IPS-NIHi7 (cell line): ENCODE results near the gene SYNGR3.
"Not testable (repeated sequence)": the region's sequence is repeated elsewhere in the genome, so short reads cannot be mapped to it uniquely, and the experiment has no call there.

Source experiments
- DNase-seq: peaks from one replicate; pipeline ENCODE4 v3.0.0; 2012; ENCODE audit warnings: mixed read lengths; ENCODE audit errors: extremely low spot score

Gene SYNGR3

GRCh38 chr16:2028620-2029220 is 39.0 kb downstream of the SYNGR3 start:
- no peak for DNase-seq

GRCh38 chr16:2029350-2029749 is 39.6 kb downstream of the SYNGR3 start:
- no peak for DNase-seq

GRCh38 chr16:2030036-2030435 is 40.3 kb downstream of the SYNGR3 start:
- DNase-seq = no peak

- DNase-seq = no peak
Observed at GRCh38 chr16:2031081-2031577, 41.4 kb downstream of the SYNGR3 start.

- DNase-seq = no peak
Observed at GRCh38 chr16:2032285-2033056, 42.7 kb downstream of the SYNGR3 start.

GRCh38 chr16:2033057-2033908 is 43.5 kb downstream of the SYNGR3 start:
- no peak for DNase-seq

- not testable (repeated sequence) for DNase-seq
Observed at GRCh38 chr16:2033909-2034695, 44.3 kb downstream of the SYNGR3 start.

- no peak for DNase-seq
Observed at GRCh38 chr16:2034696-2035430, 45.1 kb downstream of the SYNGR3 start.

GRCh38 chr16:2035431-2036199 is 45.8 kb downstream of the SYNGR3 start:
- DNase-seq = no peak

- DNase-seq = no peak
Observed at GRCh38 chr16:2036200-2036966, 46.6 kb downstream of the SYNGR3 start.

- DNase-seq = no peak
Observed at GRCh38 chr16:2037115-2037514, 47.3 kb downstream of the SYNGR3 start.

GRCh38 chr16:2037647-2038381 is 48.0 kb downstream of the SYNGR3 start:
- no peak for DNase-seq

- no peak for DNase-seq
Observed at GRCh38 chr16:2038382-2039231, 48.8 kb downstream of the SYNGR3 start.

GRCh38 chr16:2039274-2040031 is 49.7 kb downstream of the SYNGR3 start:
- DNase-seq = no peak

GRCh38 chr16:2040041-2040786 is 50.4 kb downstream of the SYNGR3 start:
- DNase-seq = no peak
